OCI-LY1 (cell line): ENCODE data around the gene ALG1.

Experiments
- CTCF ChIP-seq: fragments of 200-600 bp; sonication (generic), shearing (Covaris generic); IDR thresholded peaks from 2 replicates; pipeline ENCODE4 v1.5.1; 2017; ENCODE audit warnings: mild to moderate bottlenecking, antibody characterized with exemption, low read length, moderate library complexity, mixed read lengths
- EZH2 ChIP-seq: fragments of 200-600 bp; sonication (generic), shearing (Covaris generic); IDR thresholded peaks from 2 replicates; pipeline ENCODE4 v1.8.0; 2017; ENCODE audit warnings: borderline replicate concordance, mixed run types, mild to moderate bottlenecking, antibody characterized with exemption, low read length, moderate library complexity, mixed read lengths

- TF ChIP-seq CTCF = no peak
- TF ChIP-seq EZH2 = no peak
These were observed 963 bp downstream of the ALG1 start for GRCh38 chr16:5072334-5073278.
